Stromal cell of bone marrow (primary cell): ENCODE results near the gene INPP5A.

Experiments
- DNase-seq: peaks from one replicate; pipeline ENCODE4 v3.0.0-alpha.2; 2012; ENCODE audit warnings: low read depth

The INPP5A gene

GRCh38 chr10:132707776-132708171 is 170.2 kb downstream of the INPP5A start:
- no peak for DNase-seq

- DNase-seq, result no peak
Observed at GRCh38 chr10:132708441-132708840, 170.9 kb downstream of the INPP5A start.

DNA sequence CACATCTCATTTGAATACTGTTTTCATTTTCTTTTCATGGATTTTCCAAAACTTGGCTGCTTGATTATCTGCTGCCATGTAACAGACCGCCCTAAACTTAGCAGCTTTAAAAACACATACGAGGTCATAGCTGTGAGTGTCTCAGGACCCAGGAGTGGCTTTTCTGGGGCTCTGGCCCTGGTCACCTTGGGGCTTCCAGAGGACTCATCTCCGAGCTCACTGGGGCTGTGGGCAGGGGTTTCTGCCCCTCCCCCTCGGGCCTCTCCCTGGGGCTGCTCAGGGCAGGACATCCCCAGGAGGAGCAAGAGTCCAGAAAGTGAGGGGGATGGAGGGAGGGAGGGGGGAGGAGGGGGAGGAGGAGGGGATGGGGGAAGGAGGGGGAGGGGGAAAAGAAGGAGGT is 171.3 kb downstream of the INPP5A start:
- no peak for DNase-seq

DNA sequence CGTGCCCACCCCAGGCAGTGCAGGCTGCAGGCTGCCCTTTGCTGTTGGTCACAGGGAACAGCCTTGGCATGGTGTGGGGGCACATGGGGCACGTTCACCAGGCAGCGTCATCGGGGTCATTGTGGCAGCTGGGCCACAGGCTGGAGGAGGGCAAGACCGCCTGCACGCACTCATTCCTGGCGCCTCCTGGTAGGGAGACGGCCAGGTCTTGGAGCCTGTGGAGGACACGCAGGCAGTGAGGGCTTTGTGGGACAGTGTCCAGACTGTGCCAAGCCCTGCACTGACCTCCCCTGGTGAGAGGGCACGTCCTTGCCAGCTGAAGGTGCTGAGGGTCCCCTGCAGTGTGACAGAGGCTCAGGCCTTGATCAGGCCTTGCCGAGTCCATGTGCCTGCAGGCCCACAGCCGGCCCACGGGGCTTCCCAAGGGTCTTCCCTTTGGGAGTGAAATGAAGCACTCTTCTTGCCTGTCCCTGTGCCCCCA is 171.9 kb downstream of the INPP5A start:
- DNase-seq, result no peak

DNA sequence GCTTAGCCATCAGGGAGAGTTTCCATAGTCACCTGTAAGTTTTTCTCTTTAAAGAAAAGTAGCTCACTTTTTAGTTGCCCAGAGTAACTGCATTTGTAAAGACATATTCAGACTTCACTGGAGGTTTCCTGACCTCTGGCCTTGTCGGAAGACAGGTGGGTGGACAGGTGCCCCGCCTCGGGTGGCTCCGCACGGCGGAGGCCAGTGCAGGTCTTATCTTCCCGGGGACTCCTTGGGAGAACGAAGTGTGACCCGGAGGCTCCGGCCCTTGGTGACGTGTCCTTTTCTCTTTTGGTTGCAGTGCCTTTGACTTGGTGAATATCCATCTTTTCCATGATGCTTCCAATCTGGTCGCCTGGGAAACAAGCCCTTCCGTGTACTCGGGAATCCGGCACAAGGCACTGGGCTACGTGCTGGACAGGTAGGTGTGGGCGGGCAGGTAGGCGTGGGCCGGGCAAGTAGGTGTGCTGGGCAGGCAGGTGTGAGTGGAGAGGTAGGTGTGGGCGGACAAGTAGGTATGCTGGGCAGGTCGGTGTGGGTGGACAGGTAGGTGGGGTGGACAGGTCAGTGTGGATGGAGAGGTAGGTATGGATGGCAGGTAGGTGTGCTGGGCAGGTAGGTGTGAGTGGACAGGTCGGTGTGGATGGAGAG is 172.6 kb downstream of the INPP5A start:
- DNase-seq, result no peak

- no peak for DNase-seq
Observed at GRCh38 chr10:132710746-132711612, 173.4 kb downstream of the INPP5A start.

DNA sequence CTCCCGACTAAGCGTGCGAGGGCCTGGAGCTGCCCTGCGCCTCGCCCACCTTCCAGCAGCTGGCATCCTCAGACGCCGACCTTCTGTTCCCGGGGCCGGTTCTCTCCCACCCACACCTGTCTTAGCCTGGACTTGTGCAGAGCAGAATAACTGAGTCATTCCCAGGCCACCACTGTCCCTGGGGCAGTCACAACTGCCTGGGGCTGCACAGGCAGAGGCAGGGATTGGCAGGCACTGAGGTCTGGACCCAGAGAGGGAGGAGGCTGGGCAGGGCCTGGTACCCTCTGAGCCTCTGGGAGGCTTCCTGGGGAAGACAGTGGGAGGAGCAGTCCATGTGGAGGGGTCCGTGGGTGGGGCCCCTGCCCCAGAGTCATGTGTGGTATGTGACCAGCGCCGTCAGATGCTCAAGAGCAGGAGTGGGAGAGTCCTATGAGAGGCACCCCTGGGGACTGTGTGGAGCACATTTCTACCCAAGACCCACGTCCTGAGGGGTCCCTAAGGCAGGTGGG is 174.1 kb downstream of the INPP5A start:
- DNase-seq, result no peak

GRCh38 chr10:132712291-132712690 is 174.7 kb downstream of the INPP5A start:
- DNase-seq, result no peak

- no peak for DNase-seq
Observed at GRCh38 chr10:132712743-132713142, 175.2 kb downstream of the INPP5A start.

DNA sequence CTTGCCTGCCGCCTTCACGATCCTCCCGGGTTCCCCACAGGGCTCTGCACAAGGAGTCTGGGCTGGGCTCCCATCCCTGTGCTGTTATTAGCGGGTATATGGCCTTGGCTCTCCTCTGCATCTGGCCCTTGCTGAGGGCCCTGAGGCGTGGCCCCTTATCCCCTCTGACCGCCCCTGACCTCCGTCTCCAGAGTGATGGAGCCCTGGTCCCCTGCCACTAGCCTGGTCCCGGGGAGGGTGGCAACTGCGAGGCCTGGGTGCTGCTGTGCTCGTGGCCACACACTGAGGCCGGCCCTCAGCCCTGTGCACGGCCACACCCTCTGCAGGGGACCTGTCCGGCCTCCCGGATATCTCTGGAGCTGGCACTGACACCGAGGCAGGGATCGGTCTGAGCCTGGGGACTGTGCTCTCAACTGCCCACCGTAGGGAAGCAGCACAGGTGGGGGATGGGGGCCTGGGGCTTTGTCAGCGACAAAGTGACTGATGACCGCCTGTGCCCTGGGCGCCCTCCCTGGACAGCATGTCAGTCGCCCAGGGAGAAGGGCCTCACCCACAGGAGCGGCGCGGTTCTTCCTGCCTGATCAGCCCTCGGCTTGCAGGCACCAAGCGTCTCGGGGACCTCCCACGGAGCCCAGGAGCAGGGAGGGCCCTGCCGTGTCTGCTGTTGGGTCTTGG is 176.0 kb downstream of the INPP5A start:
- DNase-seq, result no peak

GRCh38 chr10:132714096-132714985 is 176.8 kb downstream of the INPP5A start:
- DNase-seq, result no peak

GRCh38 chr10:132714986-132715775 is 177.6 kb downstream of the INPP5A start:
- DNase-seq, result no peak

DNA sequence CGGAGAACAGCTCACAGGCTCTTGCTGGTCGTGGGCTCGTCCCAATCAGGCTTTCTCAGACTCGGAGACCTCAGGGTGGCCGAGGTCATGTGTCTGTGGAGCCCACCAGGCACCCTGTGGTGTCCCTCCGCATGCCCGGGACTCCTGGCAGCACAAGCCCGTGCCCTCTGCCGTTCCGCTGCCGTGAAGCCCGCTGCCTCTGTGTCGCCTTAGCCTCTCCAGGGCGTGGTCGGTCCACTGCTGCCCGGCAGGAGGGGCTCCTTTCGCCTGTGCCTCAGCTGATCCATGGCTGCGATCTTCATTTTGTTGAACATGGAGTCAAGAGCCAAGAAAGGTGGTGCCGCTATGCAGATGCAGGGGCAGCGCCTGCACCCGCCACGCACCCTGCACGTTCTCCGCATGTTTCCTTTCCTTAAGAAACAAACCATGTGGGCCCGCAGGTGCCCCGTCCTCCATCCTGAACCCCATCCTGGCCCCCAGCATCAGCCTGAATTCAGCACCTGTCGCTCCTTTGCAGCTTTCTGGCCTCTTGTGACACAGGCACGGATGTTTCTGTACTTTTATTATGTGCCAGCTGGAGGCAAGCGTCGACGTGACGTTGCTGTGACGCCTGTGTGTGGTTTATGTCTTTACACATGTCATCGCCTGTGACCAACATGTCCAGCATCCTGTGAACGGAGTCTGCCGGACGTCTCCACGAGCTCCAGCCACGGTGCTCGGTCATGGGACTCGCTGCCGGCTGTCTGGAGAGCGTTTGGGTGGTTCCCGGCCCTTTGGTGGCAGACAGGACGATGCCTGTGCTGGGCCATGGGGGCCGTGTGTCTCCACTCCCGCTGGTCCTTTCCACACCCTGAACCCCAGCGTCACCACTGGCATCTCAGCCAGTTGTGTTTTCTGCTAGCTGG is 178.4 kb downstream of the INPP5A start:
- no peak for DNase-seq

GRCh38 chr10:132716691-132717490 is 179.3 kb downstream of the INPP5A start:
- DNase-seq, result no peak

- no peak for DNase-seq
Observed at GRCh38 chr10:132721725-132722124, 184.1 kb downstream of the INPP5A start.

GRCh38 chr10:132722394-132723329 is 185.1 kb downstream of the INPP5A start:
- no peak for DNase-seq

DNA sequence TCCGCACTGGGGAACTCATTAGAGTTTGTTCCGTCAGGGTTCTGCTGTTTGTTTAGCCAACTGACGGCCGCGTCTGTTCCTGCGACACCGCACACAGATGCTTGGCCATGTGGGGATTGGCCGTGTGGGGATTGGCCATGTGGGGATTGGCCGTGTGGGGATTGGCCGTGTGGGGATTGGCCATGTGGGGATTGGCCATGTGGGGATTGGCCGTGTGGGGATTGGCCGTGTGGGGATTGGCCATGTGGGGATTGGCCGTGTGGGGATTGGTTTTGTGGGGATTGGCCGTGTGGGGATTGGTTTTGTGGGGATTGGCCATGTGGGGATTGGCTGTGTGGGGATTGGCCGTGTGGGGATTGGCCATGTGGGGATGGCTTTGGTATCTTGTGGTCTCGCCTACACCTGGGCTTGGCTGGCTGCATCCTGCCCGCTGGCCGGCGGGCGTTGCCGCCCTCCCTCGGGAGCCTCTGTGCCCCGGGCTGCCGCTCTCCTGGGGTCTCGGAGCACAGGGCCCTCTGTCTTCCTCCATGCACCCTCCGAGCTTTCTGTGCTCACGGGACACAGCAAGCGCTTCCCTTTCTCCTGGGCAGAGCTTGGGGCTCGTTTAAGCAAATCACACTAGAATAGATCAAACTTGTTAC is 185.9 kb downstream of the INPP5A start:
- DNase-seq, result no peak
